ENCODE measurements around the gene JCAD. TPM values are rescaled to one million over a fixed set of nuclear protein-coding genes. Genes with fewer than 3 reads are reported as not detected.

Gene JCAD
- total RNA-seq, 1 experiment from 2014 or later, result 0.77 TPM

- H2AFZ ChIP-seq (ENCODE audit: low read length), result no peak overlapping the region
- H3K9ac ChIP-seq (ENCODE audit: extremely low read depth, insufficient read length, low read length), result no peak overlapping the region
- H3K23ac ChIP-seq (ENCODE audit: insufficient read length, low read depth, low read length), result no peak overlapping the region
- no peak overlapping the region for H2AK5ac ChIP-seq (ENCODE audit: insufficient read length, low read length)
- no peak overlapping the region for H3K4ac ChIP-seq (ENCODE audit: low read depth, low read length)
- no peak overlapping the region for H2BK15ac ChIP-seq (ENCODE audit: low read depth, low read length)
- no peak overlapping the region for H3K4me3 Mint-ChIP-seq
- H3K14ac ChIP-seq (ENCODE audit: insufficient read depth, low read length), result no peak overlapping the region
- no peak for TF ChIP-seq CTCF (conservative IDR thresholded peaks at IDR 0.05)
- WGBS (ENCODE audit: extremely low coverage, insufficient read length, low lambda C conversion rate), result 100% methylated on average over 1 of the region's 3 CpGs
- no peak overlapping the region for H3K27ac ChIP-seq (ENCODE audit: insufficient read length, low read depth, low read length)
- H3K4me2 ChIP-seq (ENCODE audit: insufficient read depth, insufficient read length, low read length), result no peak overlapping the region
- H4K20me1 ChIP-seq (ENCODE audit: control insufficient read depth, insufficient read depth, insufficient read length), result no peaks in the 10 kb centered on the region
- no peaks in the 10 kb centered on the region for H3K36me3 Mint-ChIP-seq (ENCODE audit: insufficient read depth in 1 of 3, low read depth in 3 of 3)
- H3K9me3 ChIP-seq (ENCODE audit: control insufficient read depth, low read depth, low read length), result no peaks in the 10 kb centered on the region
- H4K8ac ChIP-seq (replicated peaks; ENCODE audit: insufficient read length, low read depth, low read length), result no peak overlapping the region
- no peak overlapping the region for H4K91ac ChIP-seq (ENCODE audit: insufficient read length, low read depth, low read length)
- H3K27me3 ChIP-seq (ENCODE audit: insufficient read depth, low read length), result no peaks in the 10 kb centered on the region
- H3K56ac ChIP-seq (ENCODE audit: insufficient read length, low read depth, low read length), result no peak overlapping the region
- H3K18ac ChIP-seq (ENCODE audit: insufficient read length, low read depth, low read length), result no peak overlapping the region
- H4K5ac ChIP-seq (ENCODE audit: insufficient read length, low read depth, low read length), result no peak overlapping the region
- H3K4me1 ChIP-seq (ENCODE audit: insufficient read depth, low read length), result no peaks in the 10 kb centered on the region
- H3K79me2 ChIP-seq (ENCODE audit: insufficient read depth, low read length), result no peaks in the 10 kb centered on the region
- no peak overlapping the region for H2BK12ac ChIP-seq (ENCODE audit: insufficient read length, low read depth, low read length)
- H2BK5ac ChIP-seq (ENCODE audit: insufficient read length, low read length), result no peak overlapping the region
- no peak overlapping the region for H2BK120ac ChIP-seq (ENCODE audit: low read depth, low read length, poor library complexity, severe bottlenecking)
- H2BK20ac ChIP-seq (ENCODE audit: low read depth, low read length, poor library complexity, severe bottlenecking), result no peak overlapping the region
- peaks cover 5 to 10% of the 10 kb centered on the region in 2 experiments; a peak in 3 of 4 replicates for H3K4me1 Mint-ChIP-seq
- H3K79me1 ChIP-seq (ENCODE audit: insufficient read depth, low read depth, low read length, poor library complexity, severe bottlenecking), result no peaks in the 10 kb centered on the region
- no peaks in the 10 kb centered on the region for H3K23me2 ChIP-seq (ENCODE audit: insufficient read length, low read depth, low read length, poor library complexity, severe bottlenecking)
- H3T11ph ChIP-seq (ENCODE audit: low read length), result no peak overlapping the region
- no peaks in the 10 kb centered on the region for H3K9me3 Mint-ChIP-seq
- DNase-seq, result no peak
- H3K27me3 Mint-ChIP-seq (ENCODE audit: low read depth), result no peaks in the 10 kb centered on the region
- H3K27ac Mint-ChIP-seq, result no peak overlapping the region
Measured at GRCh38 chr10:30098629-30099028, 39.2 kb upstream of the JCAD start.
